Mesodermal cell (in vitro differentiated cells): ENCODE results near the gene CCDC144A. TPM values are rescaled to one million over a fixed set of nuclear protein-coding genes. Genes with fewer than 3 reads are reported as not detected.
"Not testable (repeated sequence)": the region's sequence is repeated elsewhere in the genome, so short reads cannot be mapped to it uniquely, and the experiment has no call there.

Experiments
- H3K27ac ChIP-seq: 2 replicates; pipeline ENCODE4 v1.7.0; 2013; ENCODE audit warnings: mild to moderate bottlenecking, low read depth, low read length, moderate library complexity; ENCODE audit not compliant: severe bottlenecking
- H3K36me3 ChIP-seq: 2 replicates; pipeline ENCODE4 v1.7.1; 2013; ENCODE audit warnings: mild to moderate bottlenecking, low read length, moderate library complexity; ENCODE audit not compliant: control insufficient read depth, insufficient read depth
- H3K4me1 ChIP-seq: one replicate; pipeline ENCODE4 v1.7.1; 2013; ENCODE audit warnings: mild to moderate bottlenecking, low read length; ENCODE audit not compliant: insufficient read depth, control insufficient read depth, poor library complexity, severe bottlenecking
- H3K4me3 ChIP-seq: 2 replicates; pipeline ENCODE4 v1.7.0; 2013; ENCODE audit warnings: low read length, control low read depth, mild to moderate bottlenecking; ENCODE audit not compliant: insufficient read depth, poor library complexity, severe bottlenecking; ENCODE audit errors: extremely low read depth
- H3K9me3 ChIP-seq: 2 replicates; pipeline ENCODE4 v1.7.1; 2013; ENCODE audit warnings: mild to moderate bottlenecking, low read length, moderate library complexity; ENCODE audit not compliant: control insufficient read depth
- WGBS, 2 experiments: methylation state at CpG; one replicate each; pipeline ENCODE4 v1.1.5; 2013; ENCODE audit warnings: missing lambda C conversion rate in 2 of 2; ENCODE audit not compliant: insufficient coverage in 2 of 2; 5-methylcytosine and 5-hydroxymethylcytosine counted together
- polyA plus RNA-seq, 2 experiments: library from polyadenylated mRNA; stranded (reverse); fragments of 50-300 nt; gene quantifications; one replicate each; pipeline ENCODE4 v1.2.3, GENCODE V29; 2013

Gene CCDC144A
- 0.15 TPM for polyA plus RNA-seq (2013, experiment 1 of 2)
- polyA plus RNA-seq (2013, experiment 2 of 2): 0.25 TPM

- not testable (repeated sequence) for H3K4me1 ChIP-seq, H3K36me3 ChIP-seq, H3K4me3 ChIP-seq, H3K9me3 ChIP-seq, H3K27ac ChIP-seq
- WGBS, 2 experiments: 92 to 95% methylated on average over 17 to 25 of the region's 33 CpGs
Measured at GRCh38 chr17:16689731-16690281, at the start of gene CCDC144A. CCDC144A (plus strand) TSS chr17:16690241; CDS start chr17:16690401, 160 bp downstream.

- Histone ChIP-seq H3K4me3 (no peak overlapping the region), H3K9me3 (no peaks in the 10 kb centered on the region), H3K4me1 (no peaks in the 10 kb centered on the region), H3K36me3 (peaks cover 14% of the 10 kb centered on the region), H3K27ac (peak overlapping the region; percentile 57)
- 86 to 100% methylated on average over 1 of the region's 3 CpGs for WGBS, 2 experiments
Measured at GRCh38 chr17:16649585-16649984, 40.5 kb upstream of the CCDC144A start.

- Histone ChIP-seq H3K27ac (no peak overlapping the region), H3K4me3 (no peak overlapping the region), H3K9me3 (no peaks in the 10 kb centered on the region), H3K36me3 (peaks cover 5% of the 10 kb centered on the region), H3K4me1 (no peaks in the 10 kb centered on the region)
- WGBS, 2 experiments: no CpG with 5 or more reads among the region's 4 CpGs
Measured at GRCh38 chr17:16652252-16652651, 37.8 kb upstream of the CCDC144A start.

- no peaks in the 10 kb centered on the region for H3K4me1 ChIP-seq
- no peaks in the 10 kb centered on the region for H3K9me3 ChIP-seq
- 42 to 81% methylated on average over 1 to 5 of the region's 8 CpGs for WGBS, 2 experiments
- peaks cover 5% of the 10 kb centered on the region for H3K36me3 ChIP-seq
- peak overlapping the region; percentile 82 for H3K27ac ChIP-seq
- peak overlapping the region; percentile 83 for H3K4me3 ChIP-seq
Measured at GRCh38 chr17:16652847-16653366, 37.1 kb upstream of the CCDC144A start.

GRCh38 chr17:16653367-16654041, 36.5 kb upstream of the CCDC144A start, which contains the start of gene ZNF624:
ZNF624 (minus strand) TSS chr17:16653850.
- peak within 1 kb of the TSS; percentile 83 for H3K4me3 ChIP-seq
- no peaks in the 10 kb centered on the region for H3K4me1 ChIP-seq
- WGBS, 2 experiments: 0% methylated on average over 39 to 41 of the region's 55 CpGs
- H3K36me3 ChIP-seq: peaks cover 5% of the 10 kb centered on the region
- H3K9me3 ChIP-seq: no peaks in the 10 kb centered on the region
- peak within 1 kb of the TSS; percentile 82 for H3K27ac ChIP-seq

- Histone ChIP-seq H3K4me3 (no peak overlapping the region), H3K9me3 (no peaks in the 10 kb centered on the region), H3K27ac (no peak overlapping the region), H3K4me1 (no peaks in the 10 kb centered on the region), H3K36me3 (no peaks in the 10 kb centered on the region)
Measured at GRCh38 chr17:16661217-16661616, 28.8 kb upstream of the CCDC144A start.

- H3K27ac ChIP-seq: no peak overlapping the region
- WGBS, 2 experiments: 92% methylated on average over 1 of the region's 1 CpG; no CpG with 5 or more reads in 1 of the 2 experiments
Measured at GRCh38 chr17:16662936-16663335, 27.1 kb upstream of the CCDC144A start.

GRCh38 chr17:16666553-16666906, 23.5 kb upstream of the CCDC144A start:
- H3K27ac ChIP-seq, H3K4me3 ChIP-seq, H3K36me3 ChIP-seq, H3K4me1 ChIP-seq, H3K9me3 ChIP-seq: not testable (repeated sequence)
- 76% methylated on average over 19 to 20 of the region's 24 CpGs for WGBS, 2 experiments

More at GRCh38 chr17:16662936-16663335, 27.1 kb upstream of the CCDC144A start:
- no peak overlapping the region for H3K4me3 ChIP-seq
- H3K4me1 ChIP-seq: no peaks in the 10 kb centered on the region
- no peaks in the 10 kb centered on the region for H3K9me3 ChIP-seq
- no peaks in the 10 kb centered on the region for H3K36me3 ChIP-seq

- peak overlapping the region; percentile 32 for H3K4me3 ChIP-seq
- H3K9me3 ChIP-seq, H3K36me3 ChIP-seq, H3K27ac ChIP-seq, H3K4me1 ChIP-seq: not testable (repeated sequence)
- WGBS, 2 experiments: 8 to 9% methylated on average over 41 to 42 of the region's 61 CpGs
Measured at GRCh38 chr17:16666907-16667636, 23.0 kb upstream of the CCDC144A start.

GRCh38 chr17:16676676-16677268, 13.3 kb upstream of the CCDC144A start:
- H3K4me3 ChIP-seq: no peak overlapping the region
- H3K36me3 ChIP-seq: no peaks in the 10 kb centered on the region
- WGBS, 2 experiments: 94 to 100% methylated on average over 5 of the region's 6 CpGs
- H3K9me3 ChIP-seq: no peaks in the 10 kb centered on the region
- H3K4me1 ChIP-seq: no peaks in the 10 kb centered on the region
- no peak overlapping the region for H3K27ac ChIP-seq
